ENCODE measurements around the gene UBR3. TPM values are rescaled to one million over a fixed set of nuclear protein-coding genes. Genes with fewer than 3 reads are reported as not detected.
A peak's percentile ranks its signal among the peaks of the same experiment; 100 is the strongest.

Gene UBR3
- total and polyA plus RNA-seq, 8 donors, result 4.8 to 151 (median 37.3) TPM

GRCh38 chr2:169797601-169798000, 29.7 kb upstream of the UBR3 start:
- peaks cover 8 to 38% (median 22%) of the 10 kb centered on the region in 4 donors for H3K4me1 ChIP-seq
- no peaks in the 10 kb centered on the region for H3K9me3 ChIP-seq
- H3K4me3 ChIP-seq, result no peak overlapping the region
- H3K36me3 ChIP-seq, result peaks cover 9 to 19% (median 14%) of the 10 kb centered on the region in 4 donors
- H3K27ac ChIP-seq, result no peak overlapping the region
- no peaks in the 10 kb centered on the region for H3K27me3 ChIP-seq
- TF ChIP-seq POLR2AphosphoS5 (IDR thresholded peaks at IDR 0.05) (no peak), CTCF (IDR thresholded peaks at IDR 0.05) (no peak), EP300 (IDR thresholded peaks at IDR 0.05) (no peak)
- 84 to 94% (median 84%) methylated on average over 5 of the region's 5 CpGs for WGBS, 5 donors
- intact Hi-C loops (cut with DNase I; ENCODE audit: low total_unique reads), result no loop called here
- DNase-seq, result no peak

GRCh38 chr2:169798397-169798717, 28.9 kb upstream of the UBR3 start:
- Histone ChIP-seq H3K36me3 (peaks cover 10 to 26% (median 19%) of the 10 kb centered on the region in 4 donors), H3K27ac (peak overlapping the region; percentile 85 to 91 (median 87)), H3K4me3 (peak overlapping the region; percentile 74 to 93 (median 82)), H3K27me3 (no peaks in the 10 kb centered on the region), H3K9me3 (no peaks in the 10 kb centered on the region), H3K4me1 (peaks cover 8 to 43% (median 24%) of the 10 kb centered on the region in 4 donors)
- WGBS, 5 donors, result 5 to 10% (median 7%) methylated on average over 4 of the region's 4 CpGs
- TF ChIP-seq POLR2A (IDR thresholded peaks at IDR 0.05) (no peak), EP300 (IDR thresholded peaks at IDR 0.05) (no peak), CTCF (IDR thresholded peaks at IDR 0.05) (no peak), POLR2AphosphoS5 (IDR thresholded peaks at IDR 0.05) (no peak)
- DNase-seq, result no peak
- intact Hi-C loops (cut with DNase I; ENCODE audit: low total_unique reads), result no loop called here

- 0 to 1% (median 0%) methylated on average over 57 to 67 of the region's 67 CpGs for WGBS, 5 donors
- peak; percentile 90 to 97 for DNase-seq
- H3K9me3 ChIP-seq, result no peaks in the 10 kb centered on the region
- H3K27ac ChIP-seq, result peak within 1 kb of the TSS; percentile 85 to 91 (median 87)
- H3K36me3 ChIP-seq, result peaks cover 10 to 31% (median 24%) of the 10 kb centered on the region in 4 donors
- peaks cover 8 to 49% (median 27%) of the 10 kb centered on the region in 4 donors for H3K4me1 ChIP-seq
- intact Hi-C loops (cut with DNase I; ENCODE audit: low total_unique reads), result no loop called here
- peak; percentile 65 to 90 (median 89) for TF ChIP-seq POLR2AphosphoS5 (IDR thresholded peaks at IDR 0.05)
- no peak for TF ChIP-seq EP300 (IDR thresholded peaks at IDR 0.05)
- H3K4me3 ChIP-seq, result peak within 1 kb of the TSS; percentile 74 to 93 (median 82)
- H3K27me3 ChIP-seq, result no peaks in the 10 kb centered on the region
Observed at GRCh38 chr2:169798718-169799592, 28.3 kb upstream of the UBR3 start, which contains the start of gene SSB. SSB (plus strand) TSS chr2:169798871; CDS start chr2:169800961, 2,090 bp downstream.

- peaks cover 29 to 75% (median 60%) of the 10 kb centered on the region in 4 donors for H3K36me3 ChIP-seq
- no peaks in the 10 kb centered on the region for H3K27me3 ChIP-seq
- no peak overlapping the region for H3K27ac ChIP-seq
- no peak for DNase-seq
- intact Hi-C loops (cut with DNase I; ENCODE audit: low total_unique reads), result no loop called here
- WGBS, 5 donors, result 93 to 95% (median 94%) methylated on average over 9 of the region's 9 CpGs
- no peaks in the 10 kb centered on the region for H3K9me3 ChIP-seq
- H3K4me1 ChIP-seq, result peaks cover 8 to 52% (median 24%) of the 10 kb centered on the region in 4 donors
- TF ChIP-seq CTCF (IDR thresholded peaks at IDR 0.05) (no peak), EP300 (IDR thresholded peaks at IDR 0.05) (no peak), POLR2A (IDR thresholded peaks at IDR 0.05) (no peak), POLR2AphosphoS5 (IDR thresholded peaks at IDR 0.05) (no peak)
- H3K4me3 ChIP-seq, result no peak overlapping the region
Observed at GRCh38 chr2:169803480-169803879, 23.8 kb upstream of the UBR3 start.

- TF ChIP-seq POLR2A (IDR thresholded peaks at IDR 0.05), result no peak
- TF ChIP-seq EP300 (IDR thresholded peaks at IDR 0.05), result no peak
- TF ChIP-seq POLR2AphosphoS5 (IDR thresholded peaks at IDR 0.05), result no peak
- no peak for TF ChIP-seq CTCF (IDR thresholded peaks at IDR 0.05)
- DNase-seq, result no peak
- Histone ChIP-seq H3K27ac (no peak overlapping the region), H3K4me1 (peaks cover 0 to 29% (median 10%) of the 10 kb centered on the region in 4 donors), H3K9me3 (no peaks in the 10 kb centered on the region), H3K4me3 (no peak overlapping the region), H3K27me3 (no peaks in the 10 kb centered on the region), H3K36me3 (peaks cover 38 to 97% (median 85%) of the 10 kb centered on the region in 4 donors)
- intact Hi-C loops (cut with DNase I; ENCODE audit: low total_unique reads), result no loop called here
Observed at GRCh38 chr2:169806586-169806985, 20.7 kb upstream of the UBR3 start.
